CD4-positive, alpha-beta T cell treated with Interleukin-4 for 4 hours (primary cell): ENCODE results near the gene LCN15.

Experiments used
- DNase-seq: peaks from one replicate; pipeline ENCODE4 v3.0.0-alpha.2; 2020

LCN15 gene

DNA sequence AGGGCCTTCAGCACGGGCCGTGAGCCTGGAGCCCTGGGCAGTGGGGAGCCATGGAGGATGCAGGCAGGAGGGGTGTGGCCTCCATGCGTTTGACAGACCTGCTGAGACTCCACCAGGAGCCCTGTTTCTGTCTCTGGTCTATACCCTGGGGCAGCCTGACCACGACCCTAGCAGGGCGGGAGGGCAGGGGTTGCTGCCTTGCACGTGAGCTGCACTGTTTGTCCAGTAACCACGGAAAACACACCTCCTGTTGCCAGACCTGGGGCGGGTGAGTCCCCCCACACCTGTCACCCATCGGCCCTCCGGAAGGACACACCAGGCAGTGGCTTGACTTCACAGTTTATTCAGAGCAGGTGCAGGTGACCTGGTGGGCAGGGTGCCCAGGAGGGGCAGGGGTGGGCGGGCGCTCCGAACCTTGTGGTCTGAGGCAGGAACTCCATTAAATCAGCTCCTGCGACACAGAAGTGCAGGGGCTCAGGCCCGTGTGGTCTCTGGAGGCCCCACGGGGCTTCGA lies 10.2 kb downstream of the LCN15 start:
- no peak for DNase-seq

- DNase-seq = no peak
Measured at GRCh38 chr9:136753371-136754058, 10.8 kb downstream of the LCN15 start.

- DNase-seq = no peak
Measured at GRCh38 chr9:136751814-136752213, 12.5 kb downstream of the LCN15 start.

DNA sequence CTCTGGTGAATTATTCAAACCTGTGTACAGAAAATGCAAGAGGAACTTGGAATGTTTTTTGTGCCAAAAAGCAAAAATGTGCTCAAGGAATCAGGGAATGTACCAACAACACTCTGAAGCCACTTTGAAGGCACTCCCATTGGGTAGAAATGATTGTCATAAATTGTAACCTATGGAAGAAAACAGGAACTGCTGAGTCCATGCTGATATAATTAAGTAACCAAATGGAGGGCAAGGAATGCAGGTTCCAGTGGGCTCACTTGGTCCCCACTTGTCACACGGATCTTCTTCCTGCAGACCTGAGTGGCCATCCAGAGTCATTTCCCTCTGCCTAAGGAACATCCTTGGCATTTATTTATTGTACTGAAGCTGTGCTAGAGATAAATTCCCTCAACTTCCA lies 13.1 kb downstream of the LCN15 start:
- DNase-seq = no peak

DNA sequence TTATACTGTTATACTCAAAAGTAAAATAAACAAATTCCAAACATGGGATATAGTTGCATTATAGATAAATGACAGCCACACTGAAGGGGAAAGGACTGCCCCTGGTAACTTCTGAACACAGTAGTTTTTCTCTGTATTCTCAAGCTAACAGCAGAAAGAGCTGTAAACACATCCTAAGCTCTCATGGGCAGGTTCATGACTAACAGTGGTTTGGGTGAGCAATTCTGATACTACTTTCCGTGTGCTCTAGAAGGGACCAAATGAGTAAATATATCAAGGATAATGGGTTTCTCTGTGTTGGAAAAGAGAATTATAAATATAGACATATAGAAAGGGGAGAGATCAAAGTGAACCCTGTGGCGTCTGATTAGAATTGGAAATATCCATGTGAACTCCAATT lies 13.8 kb downstream of the LCN15 start:
- no peak for DNase-seq

GRCh38 chr9:136748666-136749611 lies 15.4 kb downstream of the LCN15 start:
- DNase-seq = no peak

GRCh38 chr9:136748201-136748600 lies 16.1 kb downstream of the LCN15 start, which contains the start of gene LCN6:
Gene LCN6 (minus strand): TSS chr9:136748525. CDS start chr9:136748483, 42 bp downstream.
- no peak for DNase-seq

- DNase-seq = no peak
Measured at GRCh38 chr9:136747161-136748060, 16.9 kb downstream of the LCN15 start.

DNA sequence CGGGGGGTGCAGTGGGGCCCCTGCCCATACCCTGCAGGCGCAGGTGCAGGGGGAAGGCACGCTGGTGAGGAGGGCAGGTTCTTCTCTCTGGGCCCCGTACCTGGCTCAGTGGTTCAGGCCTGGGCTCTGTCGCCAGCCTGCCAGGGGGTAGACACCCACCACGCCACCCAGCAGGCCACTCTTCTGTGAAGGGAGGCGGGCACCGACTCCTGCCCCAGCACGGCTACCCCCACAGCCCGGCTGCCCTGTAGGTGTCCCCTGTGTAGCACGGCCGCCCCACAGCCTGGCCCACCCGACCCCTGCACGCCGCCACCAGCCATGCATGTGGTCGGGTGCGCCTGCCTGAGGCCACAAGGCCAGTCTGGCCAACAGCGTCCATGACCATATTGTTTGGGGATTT lies 17.7 kb downstream of the LCN15 start:
- DNase-seq = no peak

DNA sequence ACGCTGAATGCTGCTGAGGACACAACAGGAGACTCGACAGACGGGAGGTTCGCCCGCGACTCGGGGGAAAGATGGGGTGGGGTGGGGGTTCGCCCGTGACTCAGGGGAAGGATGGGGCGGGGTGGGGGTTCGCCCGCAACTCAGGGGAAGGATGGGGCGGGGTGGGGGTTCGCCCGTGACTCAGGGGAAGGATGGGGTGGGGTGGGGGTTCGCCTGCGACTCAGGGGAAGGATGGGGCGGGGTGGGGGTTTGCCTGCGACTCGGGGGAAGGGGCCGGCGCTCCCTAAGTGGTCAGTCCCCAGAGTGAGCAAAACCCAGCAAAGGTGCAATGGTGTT lies 18.2 kb downstream of the LCN15 start:
- DNase-seq = no peak

DNA sequence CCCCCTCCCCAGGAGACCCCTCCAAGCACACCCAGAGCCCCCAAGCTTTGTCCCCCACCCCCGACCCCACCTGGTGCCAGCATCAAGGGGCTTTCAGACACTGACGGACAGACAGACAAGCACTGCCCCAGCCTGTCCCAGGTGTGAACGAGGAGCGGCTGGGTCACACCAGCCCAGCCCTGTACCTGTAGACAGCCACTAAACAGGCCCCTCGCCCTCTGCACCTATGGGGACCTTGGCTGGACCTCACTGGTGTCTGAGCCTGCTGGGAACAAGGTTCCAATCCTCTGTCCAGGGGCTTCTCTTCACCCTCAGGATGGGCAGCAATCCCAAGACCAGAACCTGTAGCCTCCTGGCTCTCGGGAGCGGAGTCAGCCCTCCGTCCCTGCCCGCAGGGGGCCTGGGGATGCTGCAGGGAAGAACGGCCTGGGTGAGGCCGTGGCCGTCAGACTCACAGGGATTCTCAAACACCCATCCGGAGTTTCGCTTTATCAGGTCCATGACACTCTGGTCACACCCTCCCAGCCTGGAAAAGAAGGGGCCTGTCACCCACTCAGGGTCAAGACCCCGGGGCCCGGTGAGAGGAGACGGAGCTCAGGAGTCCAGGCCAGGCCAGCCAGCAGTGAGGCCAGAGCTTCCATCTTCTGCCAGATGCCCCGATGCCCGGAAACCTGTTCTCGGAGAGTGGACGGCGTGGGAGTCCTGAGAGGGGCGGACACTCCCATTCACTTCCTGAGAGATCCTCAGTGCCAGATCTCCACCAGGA lies 18.7 kb downstream of the LCN15 start:
- no peak for DNase-seq

GRCh38 chr9:136744773-136745172 lies 19.5 kb downstream of the LCN15 start:
- DNase-seq = no peak

GRCh38 chr9:136743639-136744211 lies 20.6 kb downstream of the LCN15 start:
- DNase-seq = no peak

DNA sequence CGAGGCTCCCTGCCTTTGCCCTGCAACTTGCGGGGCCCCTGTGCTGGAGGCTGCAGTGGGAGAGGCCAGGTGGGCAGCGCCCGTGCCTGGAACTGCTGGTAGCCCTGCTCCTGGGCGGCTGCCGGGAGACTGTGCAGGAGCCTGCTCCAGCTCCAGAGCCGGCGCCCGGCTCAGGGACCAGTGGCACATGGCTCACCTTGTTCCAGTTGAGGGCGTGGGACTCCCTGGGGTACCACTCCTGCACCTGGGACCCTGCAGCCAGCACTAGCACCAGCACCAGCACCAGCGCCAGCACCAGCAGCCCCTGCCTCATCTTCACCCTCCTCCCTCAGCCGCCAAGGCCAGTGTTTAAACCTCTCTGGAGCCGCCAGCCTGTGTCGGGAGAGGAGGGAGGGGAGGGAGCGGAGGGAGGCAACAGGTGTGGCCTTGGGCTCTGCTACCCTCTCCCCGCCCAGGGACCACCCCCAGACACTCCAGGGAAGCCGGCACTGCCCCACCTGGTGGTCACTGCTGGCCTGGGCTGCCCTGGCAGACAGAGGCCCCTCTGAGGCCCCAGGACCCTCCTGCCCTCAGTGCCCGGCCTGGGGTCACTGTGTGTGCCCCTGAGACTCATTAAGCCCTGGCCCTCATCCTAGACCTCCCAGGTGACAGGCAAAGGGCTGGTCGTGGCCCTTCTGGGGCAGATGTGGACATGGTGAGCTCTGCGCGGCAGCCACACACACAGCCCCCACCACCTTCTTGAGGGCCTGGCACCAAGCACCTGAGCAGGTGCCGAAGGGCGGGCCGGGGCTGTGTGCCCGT lies 21.5 kb downstream of the LCN15 start, which contains the start of gene LCN10:
Gene LCN10 (minus strand): TSS at position 350 of the 801 bp plus-strand sequence. CDS start 37 bp downstream, at position 313.
- no peak for DNase-seq

- no peak for DNase-seq
Measured at GRCh38 chr9:136741883-136742571, 22.3 kb downstream of the LCN15 start.

GRCh38 chr9:136740971-136741882 lies 23.1 kb downstream of the LCN15 start:
- no peak for DNase-seq

DNA sequence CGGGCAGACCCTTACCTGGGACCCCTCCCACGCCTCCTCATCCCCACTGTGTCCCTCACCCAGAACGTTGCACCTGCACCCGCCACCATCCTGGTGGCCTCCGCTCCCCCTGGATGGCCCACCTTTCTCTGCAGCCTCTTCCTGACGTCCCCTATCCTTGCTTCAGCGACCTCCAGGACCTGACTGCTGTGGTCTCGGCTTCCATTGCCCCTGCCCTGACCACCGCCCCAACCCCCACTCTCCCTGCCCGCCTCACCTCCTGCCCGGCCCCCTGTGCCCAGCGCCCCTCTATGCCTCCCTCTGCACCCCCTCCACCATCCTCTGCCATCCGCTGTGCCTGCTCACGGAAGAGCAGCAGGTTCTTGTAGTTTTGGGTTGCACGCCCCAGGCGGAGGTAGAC lies 23.8 kb downstream of the LCN15 start:
- no peak for DNase-seq

- no peak for DNase-seq
Measured at GRCh38 chr9:136740069-136740468, 24.2 kb downstream of the LCN15 start.

DNA sequence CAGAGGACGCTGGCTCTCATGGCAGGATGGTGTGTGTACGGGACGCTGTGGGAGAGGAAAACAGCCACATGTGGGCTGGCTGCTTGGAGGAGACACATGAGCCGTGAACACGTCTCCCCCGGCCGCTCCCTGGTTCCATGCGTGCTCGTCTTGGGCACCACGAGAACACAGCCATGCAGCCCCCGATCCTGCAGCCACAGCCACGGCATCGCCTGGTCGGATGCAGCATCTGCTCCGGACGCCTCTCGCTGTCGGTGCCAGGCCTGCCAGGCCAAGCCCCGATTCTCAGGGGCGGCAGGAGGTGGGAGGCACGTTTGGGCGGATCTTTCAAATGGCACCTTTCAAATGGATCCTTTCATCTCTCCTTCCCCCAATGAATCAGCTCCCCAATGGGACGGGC lies 24.8 kb downstream of the LCN15 start:
- no peak for DNase-seq
